Measurements from ENCODE around the gene GPALPP1.

The GPALPP1 gene

GRCh38 chr13:45036206-45036605, 46.9 kb downstream of the GPALPP1 start:
- Histone ChIP-seq H3K9me3 (no peaks in the 10 kb centered on the region), H3K4me1 (ENCODE audit: control insufficient read depth in 1 of 2, insufficient read depth in 1 of 2, low read depth in 1 of 2, low read length in 1 of 2) (no peaks in the 10 kb centered on the region), H3K27me3 (no peaks in the 10 kb centered on the region), H3K4me3 (ENCODE audit: low read depth in 1 of 2, low read length in 1 of 2) (no peak overlapping the region), H3K36me3 (peaks cover 3% of the 10 kb centered on the region), H3K27ac (no peak overlapping the region)
- no peak for TF ChIP-seq CTCF (IDR thresholded peaks at IDR 0.05)

- TF ChIP-seq CTCF (IDR thresholded peaks at IDR 0.05): no peak
- H3K36me3 ChIP-seq: peaks cover 3% of the 10 kb centered on the region
- no peaks in the 10 kb centered on the region for H3K9me3 ChIP-seq
- no peak overlapping the region for H3K4me3 ChIP-seq (ENCODE audit: low read depth in 1 of 2, low read length in 1 of 2)
- no peak overlapping the region for H3K27ac ChIP-seq
- no peaks in the 10 kb centered on the region for H3K4me1 ChIP-seq (ENCODE audit: control insufficient read depth in 1 of 2, insufficient read depth in 1 of 2, low read depth in 1 of 2, low read length in 1 of 2)
- H3K27me3 ChIP-seq: no peaks in the 10 kb centered on the region
Observed at GRCh38 chr13:45040173-45040572, 50.8 kb downstream of the GPALPP1 start.

- H3K36me3 ChIP-seq: peaks cover 3% of the 10 kb centered on the region
- no peaks in the 10 kb centered on the region for H3K9me3 ChIP-seq
- no peaks in the 10 kb centered on the region for H3K27me3 ChIP-seq
- no peaks in the 10 kb centered on the region for H3K4me1 ChIP-seq (ENCODE audit: control insufficient read depth in 1 of 2, insufficient read depth in 1 of 2, low read depth in 1 of 2, low read length in 1 of 2)
- TF ChIP-seq CTCF (IDR thresholded peaks at IDR 0.05): no peak
- no peak overlapping the region for H3K27ac ChIP-seq
- H3K4me3 ChIP-seq (ENCODE audit: low read depth in 1 of 2, low read length in 1 of 2): no peak overlapping the region
Observed at GRCh38 chr13:45040622-45041021, 51.3 kb downstream of the GPALPP1 start.

- no peaks in the 10 kb centered on the region for H3K9me3 ChIP-seq
- peaks cover 9% of the 10 kb centered on the region for H3K27me3 ChIP-seq
- H3K36me3 ChIP-seq: peaks cover 3% of the 10 kb centered on the region
- TF ChIP-seq CTCF (IDR thresholded peaks at IDR 0.05): no peak
- H3K27ac ChIP-seq: no peak overlapping the region
- H3K4me3 ChIP-seq (ENCODE audit: low read depth in 1 of 2, low read length in 1 of 2): no peak overlapping the region
- H3K4me1 ChIP-seq (ENCODE audit: control insufficient read depth in 1 of 2, insufficient read depth in 1 of 2, low read depth in 1 of 2, low read length in 1 of 2): peaks cover 3 to 9% of the 10 kb centered on the region in 2 experiments
Observed at GRCh38 chr13:45042539-45042938, 53.2 kb downstream of the GPALPP1 start.

GRCh38 chr13:45046445-45046844, 57.1 kb downstream of the GPALPP1 start:
- TF ChIP-seq CTCF (IDR thresholded peaks at IDR 0.05): no peak
- Histone ChIP-seq H3K9me3 (no peaks in the 10 kb centered on the region), H3K27me3 (peaks cover 9% of the 10 kb centered on the region), H3K4me1 (ENCODE audit: control insufficient read depth in 1 of 2, insufficient read depth in 1 of 2, low read depth in 1 of 2, low read length in 1 of 2) (peaks cover 3 to 13% of the 10 kb centered on the region in 2 experiments), H3K4me3 (ENCODE audit: low read depth in 1 of 2, low read length in 1 of 2) (peak overlapping the region in 1 of 2 experiments; percentile 45), H3K27ac (no peak overlapping the region), H3K36me3 (no peaks in the 10 kb centered on the region)
